NB4 (cell line): Measurements from ENCODE around the gene ENOSF1.

ENCODE experiments used
- DNase-seq: peaks from one replicate; pipeline ENCODE4 v3.0.0; 2010; ENCODE audit warnings: low read depth
- H3K4me3 ChIP-seq: one replicate; pipeline ENCODE4 v1.5.1; 2011; ENCODE audit warnings: mild to moderate bottlenecking, low read depth, low read length, moderate library complexity
- MYC ChIP-seq: IDR thresholded peaks from 2 replicates; pipeline ENCODE4 v1.6.1; 2011; ENCODE audit warnings: low read depth, low read length
- POLR2A ChIP-seq: IDR thresholded peaks from 2 replicates; pipeline ENCODE4 v1.6.1; 2011; ENCODE audit warnings: mild to moderate bottlenecking; ENCODE audit not compliant: insufficient read length; ENCODE audit errors: extremely low read depth
- TF ChIP-seq, protein P1 (sequence below): IDR thresholded peaks from 2 replicates; pipeline ENCODE4 v1.6.1; 2011; ENCODE audit warnings: low read depth, low read length
- TF ChIP-seq, protein P2 (sequence below): IDR thresholded peaks from one replicate; pipeline ENCODE4 v1.5.1; 2012; ENCODE audit warnings: low read depth, low read length

ENOSF1 gene

DNA sequence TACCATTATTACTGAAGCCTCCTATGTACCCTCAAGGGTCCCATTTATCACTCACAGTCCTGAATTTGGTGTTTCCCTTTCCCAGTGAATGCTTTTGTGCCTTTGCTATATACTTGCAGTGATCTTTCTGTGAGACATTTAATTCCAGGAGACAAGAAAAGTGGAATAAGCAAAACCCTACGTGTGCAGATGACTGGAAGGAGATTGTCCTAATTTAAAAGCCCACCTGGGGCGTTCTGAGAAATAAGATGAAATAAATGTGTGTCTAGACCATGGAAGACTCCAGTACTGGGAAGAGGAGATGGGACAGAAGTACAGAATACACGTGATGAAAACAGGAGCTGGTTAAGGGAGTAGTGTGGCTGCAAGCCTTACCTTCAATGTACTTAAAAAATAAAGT lies 35.7 kb downstream of the ENOSF1 start:
- no peak for DNase-seq
- no peak overlapping the region for H3K4me3 ChIP-seq
- TF ChIP-seq, protein P1, sequence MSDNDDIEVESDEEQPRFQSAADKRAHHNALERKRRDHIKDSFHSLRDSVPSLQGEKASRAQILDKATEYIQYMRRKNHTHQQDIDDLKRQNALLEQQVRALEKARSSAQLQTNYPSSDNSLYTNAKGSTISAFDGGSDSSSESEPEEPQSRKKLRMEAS: no peak
- TF ChIP-seq, protein P2, sequence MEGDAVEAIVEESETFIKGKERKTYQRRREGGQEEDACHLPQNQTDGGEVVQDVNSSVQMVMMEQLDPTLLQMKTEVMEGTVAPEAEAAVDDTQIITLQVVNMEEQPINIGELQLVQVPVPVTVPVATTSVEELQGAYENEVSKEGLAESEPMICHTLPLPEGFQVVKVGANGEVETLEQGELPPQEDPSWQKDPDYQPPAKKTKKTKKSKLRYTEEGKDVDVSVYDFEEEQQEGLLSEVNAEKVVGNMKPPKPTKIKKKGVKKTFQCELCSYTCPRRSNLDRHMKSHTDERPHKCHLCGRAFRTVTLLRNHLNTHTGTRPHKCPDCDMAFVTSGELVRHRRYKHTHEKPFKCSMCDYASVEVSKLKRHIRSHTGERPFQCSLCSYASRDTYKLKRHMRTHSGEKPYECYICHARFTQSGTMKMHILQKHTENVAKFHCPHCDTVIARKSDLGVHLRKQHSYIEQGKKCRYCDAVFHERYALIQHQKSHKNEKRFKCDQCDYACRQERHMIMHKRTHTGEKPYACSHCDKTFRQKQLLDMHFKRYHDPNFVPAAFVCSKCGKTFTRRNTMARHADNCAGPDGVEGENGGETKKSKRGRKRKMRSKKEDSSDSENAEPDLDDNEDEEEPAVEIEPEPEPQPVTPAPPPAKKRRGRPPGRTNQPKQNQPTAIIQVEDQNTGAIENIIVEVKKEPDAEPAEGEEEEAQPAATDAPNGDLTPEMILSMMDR: no peak
- TF ChIP-seq POLR2A (no peak), MYC (no peak)

DNA sequence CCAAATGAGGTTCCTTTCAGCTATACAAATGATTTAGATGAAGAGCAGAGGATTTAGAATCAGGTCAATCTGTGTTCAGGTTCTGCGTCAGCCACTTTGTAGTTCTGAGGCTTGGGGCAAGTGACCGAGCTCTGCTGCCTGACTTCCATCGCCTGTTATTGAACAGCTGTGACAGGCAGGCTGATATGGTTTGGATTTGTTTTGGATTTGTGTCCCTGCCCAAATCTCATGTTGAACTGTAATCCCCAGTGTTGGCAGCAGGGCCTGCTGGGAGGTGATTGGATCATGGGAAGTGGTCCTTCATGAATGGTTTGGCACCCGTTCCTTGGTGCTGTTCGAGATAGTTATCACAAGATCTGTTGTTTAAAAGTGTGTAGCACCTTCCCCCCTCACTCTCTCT lies 36.4 kb downstream of the ENOSF1 start:
- TF ChIP-seq, protein P1: no peak
- TF ChIP-seq POLR2A: no peak
- TF ChIP-seq, protein P2: no peak
- TF ChIP-seq MYC: no peak
- no peak for DNase-seq
- H3K4me3 ChIP-seq: no peak overlapping the region

DNA sequence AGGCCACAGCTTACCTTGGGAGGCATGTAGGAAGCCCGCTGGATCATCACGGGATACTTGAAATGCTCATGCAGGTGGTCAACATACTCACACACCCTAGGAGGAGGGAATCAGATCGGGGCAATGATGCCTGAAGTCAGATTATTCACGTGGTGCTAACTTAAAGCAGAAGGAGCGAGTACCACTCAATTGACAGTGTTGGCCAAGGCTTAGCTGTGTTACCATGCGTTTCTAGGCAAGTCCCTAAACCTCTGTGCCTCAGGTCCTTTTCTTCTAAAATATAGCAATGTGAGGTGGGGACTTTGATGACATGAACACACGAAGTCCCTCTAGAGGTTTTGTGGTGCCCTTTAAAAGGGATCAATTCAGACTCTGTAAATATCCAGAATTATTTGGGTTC lies 37.1 kb downstream of the ENOSF1 start:
- H3K4me3 ChIP-seq: no peak overlapping the region
- no peak for DNase-seq
- TF ChIP-seq POLR2A (no peak), MYC (no peak)
- TF ChIP-seq, protein P1: no peak
- TF ChIP-seq, protein P2: no peak

DNA sequence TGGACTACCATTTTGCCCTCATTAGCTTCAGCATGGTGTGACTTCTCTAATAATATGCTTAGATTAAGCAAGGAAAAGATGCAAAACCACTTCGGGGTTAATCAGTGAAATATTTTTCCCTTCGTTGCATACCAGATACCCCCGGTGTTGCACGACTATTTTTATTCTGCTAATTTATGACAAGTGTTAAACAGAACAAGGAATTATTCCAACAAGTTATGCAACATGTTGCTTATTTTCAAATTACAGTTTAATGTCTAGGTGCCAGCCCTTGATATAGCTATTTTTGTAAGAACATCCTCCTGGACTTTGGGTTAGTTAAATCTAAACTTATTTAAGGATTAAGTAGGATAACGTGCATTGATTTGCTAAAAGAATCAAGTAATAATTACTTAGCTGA lies 38.7 kb downstream of the ENOSF1 start:
- no peak for TF ChIP-seq MYC
- TF ChIP-seq, protein P1: no peak
- TF ChIP-seq POLR2A: no peak
- TF ChIP-seq, protein P2: no peak

DNA sequence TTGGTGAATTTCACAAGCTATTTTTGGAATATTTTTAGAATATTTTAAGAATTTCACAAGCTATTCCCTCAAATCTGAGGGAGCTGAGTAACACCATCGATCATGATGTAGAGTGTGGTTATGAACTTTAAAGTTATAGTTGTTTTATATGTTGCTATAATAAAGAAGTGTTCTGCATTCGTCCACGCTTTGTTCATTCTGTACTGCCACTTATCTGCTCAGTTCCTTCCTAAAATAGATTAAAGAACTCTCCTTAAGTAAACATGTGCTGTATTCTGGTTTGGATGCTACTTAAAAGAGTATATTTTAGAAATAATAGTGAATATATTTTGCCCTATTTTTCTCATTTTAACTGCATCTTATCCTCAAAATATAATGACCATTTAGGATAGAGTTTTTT lies 39.1 kb downstream of the ENOSF1 start:
- TF ChIP-seq POLR2A (no peak), MYC (no peak)
- TF ChIP-seq, protein P1: no peak
- TF ChIP-seq, protein P2: no peak
- H3K4me3 ChIP-seq: no peak overlapping the region
- no peak for DNase-seq

More for the DNA sequence above, 38.7 kb downstream of the ENOSF1 start:
- no peak overlapping the region for H3K4me3 ChIP-seq
- no peak for DNase-seq
